22Rv1 (cell line): ENCODE data around the gene TRIM38.

Experiments used
- CTCF ChIP-seq: fragments of 450-650 bp; IDR thresholded peaks from 2 replicates; pipeline ENCODE4 v1.5.1; 2017; ENCODE audit warnings: mild to moderate bottlenecking
- ZFX ChIP-seq: fragments of 450-650 bp; IDR thresholded peaks from 2 replicates; pipeline ENCODE4 v1.6.1; 2017; ENCODE audit warnings: antibody characterized with exemption, borderline replicate concordance

GRCh38 chr6:25966711-25967110 is 4.1 kb downstream of the TRIM38 start:
- TF ChIP-seq CTCF (no peak), ZFX (no peak)
